GM12878 (cell line): ENCODE measurements around the gene SNAPC4. TPM values are rescaled to one million over a fixed set of nuclear protein-coding genes. Genes with fewer than 3 reads are reported as not detected.
A peak's percentile ranks its signal among the peaks of the same experiment; 100 is the strongest.

Source experiments
- BACH1 ChIP-seq: fragments of 450-650 bp; IDR thresholded peaks from 2 replicates; pipeline ENCODE4 v1.6.1; 2017; ENCODE audit warnings: mild to moderate bottlenecking, borderline replicate concordance
- BHLHE40 ChIP-seq, 2 experiments: fragments of 450-650 bp in 1 of 2; IDR thresholded peaks; 2 replicates each; pipeline ENCODE4 v1.6.1; 2011 to 2017; ENCODE audit warnings: low read depth in 2 of 2, borderline replicate concordance in 1 of 2, improper control_type of control experiment in 1 of 2, low read length in 1 of 2, mild to moderate bottlenecking in 1 of 2
- CREB1 ChIP-seq: IDR thresholded peaks from 2 replicates; pipeline ENCODE4 v1.6.1; 2012; ENCODE audit warnings: low read depth, mild to moderate bottlenecking, inconsistent platforms
- CUX1 ChIP-seq: IDR thresholded peaks from 2 replicates; pipeline ENCODE4 v1.6.1; 2012; ENCODE audit warnings: improper control_type of control experiment, low read depth, low read length; ENCODE audit not compliant: insufficient replicate concordance
- GABPA ChIP-seq: IDR thresholded peaks from 2 replicates; pipeline ENCODE4 v1.6.1; 2014; ENCODE audit warnings: antibody characterized with exemption, low read depth, mild to moderate bottlenecking, inconsistent platforms
- IRF4 ChIP-seq: IDR thresholded peaks from 2 replicates; pipeline ENCODE4 v1.6.1; 2011; ENCODE audit warnings: low read depth, low read length
- JUNB ChIP-seq: IDR thresholded peaks from 2 replicates; pipeline ENCODE4 v1.6.1; 2016; ENCODE audit warnings: antibody characterized with exemption, mild to moderate bottlenecking
- MEF2A ChIP-seq: IDR thresholded peaks from 2 replicates; pipeline ENCODE4 v1.6.1; 2011; ENCODE audit warnings: low read depth, mild to moderate bottlenecking, low read length, moderate library complexity; ENCODE audit not compliant: insufficient read depth
- MTA2 ChIP-seq: fragments of 450-650 bp; IDR thresholded peaks from 2 replicates; pipeline ENCODE4 v1.6.1; 2016; ENCODE audit warnings: low read depth, mild to moderate bottlenecking, moderate library complexity
- NR2F1 ChIP-seq: fragments of 450-650 bp; conservative IDR thresholded peaks from 2 replicates; pipeline ENCODE4 v1.6.1; 2017; ENCODE audit warnings: mild to moderate bottlenecking
- PML ChIP-seq: IDR thresholded peaks from 2 replicates; pipeline ENCODE4 v1.6.1; 2012; ENCODE audit warnings: low read length, inconsistent platforms
- POLR2AphosphoS5 ChIP-seq: IDR thresholded peaks from 2 replicates; pipeline ENCODE4 v1.6.1; 2011; ENCODE audit warnings: mild to moderate bottlenecking, low read length, inconsistent platforms
- RAD51 ChIP-seq: fragments of 450-650 bp; IDR thresholded peaks from 2 replicates; pipeline ENCODE4 v1.6.1; 2016; ENCODE audit warnings: moderate library complexity, mild to moderate bottlenecking, inconsistent platforms
- SIX5 ChIP-seq: IDR thresholded peaks from 2 replicates; pipeline ENCODE4 v1.6.1; 2011; ENCODE audit warnings: mild to moderate bottlenecking, low read depth, low read length, moderate library complexity; ENCODE audit not compliant: severe bottlenecking
- TCF3 ChIP-seq: IDR thresholded peaks from 2 replicates; pipeline ENCODE4 v1.6.1; 2012; ENCODE audit warnings: low read depth, mild to moderate bottlenecking, low read length, borderline replicate concordance; ENCODE audit not compliant: insufficient read depth
- ZNF217 ChIP-seq: fragments of 450-650 bp; IDR thresholded peaks from 2 replicates; pipeline ENCODE4 v1.6.1; 2017; ENCODE audit warnings: antibody characterized with exemption, mild to moderate bottlenecking
- ZNF24 ChIP-seq: fragments of 450-650 bp; IDR thresholded peaks from 2 replicates; pipeline ENCODE4 v1.6.1; 2017; ENCODE audit warnings: antibody characterized with exemption, mild to moderate bottlenecking
- ZNF384 ChIP-seq: IDR thresholded peaks from 2 replicates; pipeline ENCODE4 v1.6.1; 2012; ENCODE audit warnings: low read depth, mild to moderate bottlenecking, low read length, improper control_type of control experiment, borderline replicate concordance
- ZNF622 ChIP-seq: fragments of 450-650 bp; IDR thresholded peaks from 2 replicates; pipeline ENCODE4 v1.6.1; 2017; ENCODE audit warnings: mild to moderate bottlenecking, inconsistent platforms
- polyA plus RNA-seq, 11 experiments: library from polyadenylated mRNA; depleted of rRNA in 4 of 11; unstranded in 6 of 11; stranded (reverse) in 5 of 11; fragments of >200 nt; fragmentation: Nextera tagmentation in 4 of 11; fragmentation: Illumina TruSeq in 1 of 11; extraction: Ambion mirVana in 4 of 11; extraction: Trizol in 1 of 11; gene quantifications; 1 replicate in 1 of 11; 2 replicates in 10 of 11; pipeline versions ENCODE4 v1.2.1 to v1.2.3, GENCODE V29; 2011 to 2016; ENCODE audit warnings: inconsistent platforms in 2 of 11, missing spikeins in 2 of 11, low read depth in 1 of 11
- total RNA-seq, 4 experiments: library from RNA; depleted of rRNA in 3 of 4; stranded (reverse); fragments of >200 nt in 3 of 4; fragmentation: Illumina TruSeq in 1 of 4; extraction: Trizol in 1 of 4; gene quantifications; 2 replicates each; pipeline versions ENCODE4 v1.2.1 to v1.2.3, GENCODE V29; 2013 to 2021
- TF ChIP-seq, protein P1 (sequence below): fragments of 450-650 bp; IDR thresholded peaks from 2 replicates; pipeline ENCODE4 v1.6.1; 2016; ENCODE audit warnings: mild to moderate bottlenecking, moderate library complexity, borderline replicate concordance

Gene SNAPC4
- total and polyA plus RNA-seq, 10 of the 15 experiments (the other 5 are each of a cell fraction or from before 2014, with no cell fraction given) = 0.42 to 19.8 (median 7.0) TPM

DNA sequence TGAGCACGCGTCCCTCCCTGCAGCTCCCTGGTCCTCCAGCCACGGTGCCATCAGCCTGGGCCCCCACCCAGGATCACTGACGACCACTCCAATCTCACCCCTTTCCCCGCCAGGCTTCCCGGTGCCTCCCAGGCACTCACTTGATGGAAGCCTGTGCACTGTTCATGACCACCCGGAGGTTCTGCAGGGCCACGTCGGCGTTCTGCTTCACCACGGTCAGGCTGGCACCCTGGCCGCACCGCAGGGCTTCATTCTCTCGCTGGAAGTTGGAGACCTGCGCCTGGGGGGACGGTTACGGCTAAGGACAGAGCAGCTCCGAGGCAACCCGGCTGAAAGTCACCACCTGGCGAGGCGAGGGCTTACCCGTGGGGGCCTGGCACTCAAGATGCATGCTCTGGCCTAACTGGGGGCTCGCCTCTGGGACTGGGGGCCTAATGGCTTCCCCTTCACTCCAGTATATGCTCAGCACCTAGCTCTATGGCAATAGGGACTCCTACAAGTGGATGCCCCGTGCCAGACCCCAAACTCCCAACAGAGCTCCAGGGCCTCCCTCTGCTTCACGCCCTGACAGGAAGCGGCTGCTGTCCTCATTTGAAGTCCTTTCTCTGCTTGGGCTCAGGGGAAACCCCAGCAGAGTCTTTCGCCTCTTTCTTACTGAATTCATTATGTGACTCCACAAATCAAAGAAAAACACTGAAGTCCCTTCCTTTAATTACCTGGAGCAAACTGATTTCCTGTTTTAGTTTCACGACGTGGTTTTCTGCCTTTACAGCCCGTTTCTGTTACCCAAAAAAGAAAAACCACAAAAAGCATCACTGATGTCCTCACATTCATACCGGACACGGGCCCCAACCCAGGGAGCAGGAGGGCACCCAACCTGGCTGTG, 4.2 kb upstream of the SNAPC4 start (continued):
- TF ChIP-seq, protein P1, sequence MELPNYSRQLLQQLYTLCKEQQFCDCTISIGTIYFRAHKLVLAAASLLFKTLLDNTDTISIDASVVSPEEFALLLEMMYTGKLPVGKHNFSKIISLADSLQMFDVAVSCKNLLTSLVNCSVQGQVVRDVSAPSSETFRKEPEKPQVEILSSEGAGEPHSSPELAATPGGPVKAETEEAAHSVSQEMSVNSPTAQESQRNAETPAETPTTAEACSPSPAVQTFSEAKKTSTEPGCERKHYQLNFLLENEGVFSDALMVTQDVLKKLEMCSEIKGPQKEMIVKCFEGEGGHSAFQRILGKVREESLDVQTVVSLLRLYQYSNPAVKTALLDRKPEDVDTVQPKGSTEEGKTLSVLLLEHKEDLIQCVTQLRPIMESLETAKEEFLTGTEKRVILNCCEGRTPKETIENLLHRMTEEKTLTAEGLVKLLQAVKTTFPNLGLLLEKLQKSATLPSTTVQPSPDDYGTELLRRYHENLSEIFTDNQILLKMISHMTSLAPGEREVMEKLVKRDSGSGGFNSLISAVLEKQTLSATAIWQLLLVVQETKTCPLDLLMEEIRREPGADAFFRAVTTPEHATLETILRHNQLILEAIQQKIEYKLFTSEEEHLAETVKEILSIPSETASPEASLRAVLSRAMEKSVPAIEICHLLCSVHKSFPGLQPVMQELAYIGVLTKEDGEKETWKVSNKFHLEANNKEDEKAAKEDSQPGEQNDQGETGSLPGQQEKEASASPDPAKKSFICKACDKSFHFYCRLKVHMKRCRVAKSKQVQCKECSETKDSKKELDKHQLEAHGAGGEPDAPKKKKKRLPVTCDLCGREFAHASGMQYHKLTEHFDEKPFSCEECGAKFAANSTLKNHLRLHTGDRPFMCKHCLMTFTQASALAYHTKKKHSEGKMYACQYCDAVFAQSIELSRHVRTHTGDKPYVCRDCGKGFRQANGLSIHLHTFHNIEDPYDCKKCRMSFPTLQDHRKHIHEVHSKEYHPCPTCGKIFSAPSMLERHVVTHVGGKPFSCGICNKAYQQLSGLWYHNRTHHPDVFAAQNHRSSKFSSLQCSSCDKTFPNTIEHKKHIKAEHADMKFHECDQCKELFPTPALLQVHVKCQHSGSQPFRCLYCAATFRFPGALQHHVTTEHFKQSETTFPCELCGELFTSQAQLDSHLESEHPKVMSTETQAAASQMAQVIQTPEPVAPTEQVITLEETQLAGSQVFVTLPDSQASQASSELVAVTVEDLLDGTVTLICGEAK = no peak
- TF ChIP-seq BACH1 (peak; percentile 1; the same call in 1 of the 2 replicates), GABPA (no peak), MEF2A (peak; percentile 74), TCF3 (no peak), ZNF24 (no peak), SIX5 (no peak), BHLHE40 (IDR thresholded peaks at IDR 0.05; ENCODE audit: borderline replicate concordance in 1 of 2, low read depth in 2 of 2, low read length in 1 of 2) (no peak; a peak in 1 of 4 replicates), ZNF622 (no peak), ZNF384 (no peak), PML (no peak), RAD51 (no peak), NR2F1 (peak; percentile 22; the same call in 1 of the 2 replicates), POLR2AphosphoS5 (no peak; the same call in 1 of the 2 replicates), JUNB (no peak), IRF4 (no peak), ZNF217 (no peak), CREB1 (peak; percentile 85), MTA2 (peak; percentile 49; the same call in 1 of the 2 replicates), CUX1 (no peak)
